HL-60 (cell line): ENCODE results near the gene TENM4.

Experiments
- CTCF ChIP-seq: IDR thresholded peaks from one replicate; pipeline ENCODE4 v1.5.1; 2011; ENCODE audit warnings: low read length, control low read depth, inconsistent platforms; ENCODE audit not compliant: insufficient read depth
- POLR2AphosphoS5 ChIP-seq: IDR thresholded peaks from 2 replicates; pipeline ENCODE4 v1.6.1; 2012; ENCODE audit warnings: low read depth

GRCh38 chr11:79094616-79095015 lies 346.2 kb downstream of the TENM4 start:
- TF ChIP-seq CTCF = no peak
- TF ChIP-seq POLR2AphosphoS5 = no peak
